Fibroblast of lung (primary cell): ENCODE data around the gene PFKFB4. TPM values are rescaled to one million over a fixed set of nuclear protein-coding genes. Genes with fewer than 3 reads are reported as not detected.

Experiments used
- DNase-seq, 2 donors: peaks; one replicate each; pipeline versions ENCODE4 v3.0.0 to v3.0.0-alpha.2; 2010; ENCODE audit warnings: low read depth in 2 of 2
- H2AFZ ChIP-seq: 2 replicates; pipeline ENCODE4 v1.5.1; 2012; ENCODE audit warnings: low read length, control low read depth, inconsistent platforms
- H3K27ac ChIP-seq: 2 replicates; pipeline ENCODE4 v1.5.1; 2011; ENCODE audit warnings: low read length, control low read depth; ENCODE audit not compliant: insufficient read depth
- H3K27me3 ChIP-seq: 2 replicates; pipeline ENCODE4 v1.5.1; 2011; ENCODE audit warnings: mild to moderate bottlenecking, low read length; ENCODE audit not compliant: control insufficient read depth, insufficient read depth
- H3K36me3 ChIP-seq: 2 replicates; pipeline ENCODE4 v1.5.1; 2011; ENCODE audit warnings: low read length; ENCODE audit not compliant: control insufficient read depth, insufficient read depth
- H3K4me1 ChIP-seq: 2 replicates; pipeline ENCODE4 v1.5.1; 2011; ENCODE audit warnings: low read length; ENCODE audit not compliant: control insufficient read depth, insufficient read depth; ENCODE audit errors: extremely low read depth
- H3K4me2 ChIP-seq: 2 replicates; pipeline ENCODE4 v1.5.1; 2011; ENCODE audit warnings: low read length, control low read depth; ENCODE audit not compliant: insufficient read depth; ENCODE audit errors: extremely low read depth
- H3K4me3 ChIP-seq, 4 experiments: fragments of 200-600 bp in 1 of 4; sonication (generic) in 1 of 4; replicated peaks in 1 of 4; 2 replicates each; pipeline ENCODE4 v1.5.1; 2011 to 2016; ENCODE audit warnings: low read length in 4 of 4, low read depth in 3 of 4, mild to moderate bottlenecking in 3 of 4, control low read depth in 2 of 4, inconsistent platforms in 1 of 4, mixed read lengths in 1 of 4; ENCODE audit not compliant: insufficient read depth in 1 of 4; ENCODE audit errors: control extremely low read depth in 1 of 4
- H3K79me2 ChIP-seq: 2 replicates; pipeline ENCODE4 v1.5.1; 2012; ENCODE audit warnings: mild to moderate bottlenecking, low read length, inconsistent platforms; ENCODE audit not compliant: control insufficient read depth, insufficient read depth
- H3K9ac ChIP-seq: 2 replicates; pipeline ENCODE4 v1.5.1; 2011; ENCODE audit warnings: mild to moderate bottlenecking, low read length, control low read depth; ENCODE audit not compliant: insufficient read depth
- H3K9me3 ChIP-seq: 2 replicates; pipeline ENCODE4 v1.5.1; 2012; ENCODE audit warnings: low read depth, low read length; ENCODE audit not compliant: control insufficient read depth, insufficient read depth
- H4K20me1 ChIP-seq: 2 replicates; pipeline ENCODE4 v1.5.1; 2011; ENCODE audit warnings: low read length; ENCODE audit not compliant: control insufficient read depth, insufficient read depth; ENCODE audit errors: extremely low read depth
- CTCF ChIP-seq, 2 donors: IDR thresholded peaks in 1 of 2; conservative IDR thresholded peaks in 1 of 2; 1 replicate in 1 of 2; 2 replicates in 1 of 2; pipeline ENCODE4 v1.5.1; 2011 to 2012; ENCODE audit warnings: low read length in 2 of 2, control low read depth in 1 of 2, inconsistent platforms in 1 of 2, low read depth in 1 of 2, mild to moderate bottlenecking in 1 of 2
- EZH2 ChIP-seq: IDR thresholded peaks from 2 replicates; pipeline ENCODE4 v1.5.1; 2012; ENCODE audit warnings: low read length, control low read depth, mild to moderate bottlenecking; ENCODE audit errors: missing control alignments
- polyA plus RNA-seq, 2 donors: library from polyadenylated mRNA; depleted of rRNA in 1 of 2; stranded (reverse) in 1 of 2; unstranded in 1 of 2; fragments of >200 nt; gene quantifications; 2 replicates each; pipeline ENCODE4 v1.2.1, GENCODE V29; 2011 to 2012; ENCODE audit warnings: missing spikeins in 1 of 2
- total RNA-seq: library from RNA; depleted of rRNA; stranded (reverse); fragments of >200 nt; gene quantifications from 2 replicates; pipeline ENCODE4 v1.2.1, GENCODE V29; 2014

The PFKFB4 gene
- total and polyA plus RNA-seq, 2 donors (not counting 1 experiment from before 2014, with no cell fraction given): 9.3 to 12.2 TPM

DNA sequence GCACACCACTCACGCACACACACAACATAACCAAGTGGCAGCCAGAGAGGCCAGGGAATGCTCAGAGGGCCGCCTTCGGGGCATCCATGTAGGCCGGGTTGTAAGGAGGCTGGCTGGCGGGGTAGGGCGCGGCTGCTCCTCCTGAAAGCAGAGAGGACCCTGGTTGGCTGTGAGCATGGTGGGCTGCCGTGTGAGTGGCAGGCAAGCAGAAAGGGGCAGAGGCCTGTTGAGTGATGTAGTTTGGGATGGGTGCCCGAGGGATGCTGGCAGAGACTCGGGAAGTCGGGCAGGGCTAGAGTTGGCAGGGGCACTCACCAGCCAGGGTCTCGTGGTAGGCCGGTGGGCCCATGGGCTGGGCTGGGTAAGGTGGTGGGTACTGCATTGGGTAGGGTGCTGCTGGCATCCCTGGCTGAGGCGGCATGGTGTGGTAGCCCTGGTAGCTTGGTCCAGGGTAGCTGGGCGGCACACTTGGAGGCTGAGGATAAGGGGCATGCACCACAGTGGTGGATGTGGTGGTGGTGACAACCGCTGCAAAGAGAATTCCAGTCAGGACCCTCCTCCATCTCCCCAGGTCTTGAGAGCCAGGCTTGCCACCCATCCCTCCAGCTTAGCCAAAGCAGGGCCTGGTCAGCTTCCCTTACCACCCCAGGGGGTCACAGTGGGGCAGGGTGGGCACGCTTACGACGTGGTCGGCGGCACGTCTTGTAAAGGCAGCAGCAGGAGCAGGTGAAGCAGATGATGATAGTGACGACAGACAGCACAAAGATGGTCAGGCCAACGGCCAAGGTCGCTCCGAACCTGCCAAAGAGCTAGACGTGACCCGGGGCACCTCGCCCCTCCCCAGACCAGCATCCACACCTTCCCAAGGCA, 87.3 kb downstream of the PFKFB4 start:
- H3K4me1 ChIP-seq: peaks cover 31% of the 10 kb centered on the region

GRCh38 chr3:48468329-48468731, 88.3 kb downstream of the PFKFB4 start:
- Histone ChIP-seq H3K27me3 (no peaks in the 10 kb centered on the region), H3K4me1 (peaks cover 31% of the 10 kb centered on the region), H3K4me2 (no peak overlapping the region), H3K79me2 (peaks cover 63% of the 10 kb centered on the region), H3K9me3 (no peaks in the 10 kb centered on the region), H3K4me3 (no peak overlapping the region), H3K36me3 (peaks cover 34% of the 10 kb centered on the region), H2AFZ (no peak overlapping the region), H4K20me1 (no peaks in the 10 kb centered on the region), H3K27ac (peak overlapping the region; percentile 20), H3K9ac (no peak overlapping the region)
- no peak for DNase-seq
- TF ChIP-seq CTCF (conservative IDR thresholded peaks at IDR 0.05 in 1 of 2, IDR thresholded peaks at IDR 0.05 in 1 of 2; ENCODE audit: low read depth in 1 of 2, low read length in 2 of 2) (no peak), EZH2 (no peak)

More for the DNA sequence above, 87.3 kb downstream of the PFKFB4 start:
- Histone ChIP-seq H3K4me3 (no peak overlapping the region), H3K36me3 (peaks cover 34% of the 10 kb centered on the region), H3K4me2 (no peak overlapping the region), H3K79me2 (peaks cover 63% of the 10 kb centered on the region), H3K9ac (no peak overlapping the region), H2AFZ (no peak overlapping the region), H3K27me3 (no peaks in the 10 kb centered on the region), H3K27ac (no peak overlapping the region), H3K9me3 (no peaks in the 10 kb centered on the region), H4K20me1 (no peaks in the 10 kb centered on the region)
- TF ChIP-seq EZH2 (no peak), CTCF (conservative IDR thresholded peaks at IDR 0.05 in 1 of 2, IDR thresholded peaks at IDR 0.05 in 1 of 2; ENCODE audit: low read depth in 1 of 2, low read length in 2 of 2) (no peak)
- DNase-seq: no peak

Other genes starting within 250 kb of the PFKFB4 start
- not detected in 2 replicates for gene SPINK8, start 223.1 kb downstream of the PFKFB4 start, total RNA-seq
- not detected in 2 replicates for gene SPINK8, start 223.1 kb downstream of the PFKFB4 start, polyA plus RNA-seq
- not detected in 2 replicates for gene FBXW12, start 184.6 kb downstream of the PFKFB4 start, total RNA-seq
- 0.05 and 0.06 TPM in 2 replicates for gene FBXW12, start 184.6 kb downstream of the PFKFB4 start, polyA plus RNA-seq
- gene PLXNB1, start 126.7 kb downstream of the PFKFB4 start, total RNA-seq: 37.2 and 44.6 TPM in 2 replicates
- 12.8 and 14.3 TPM in 2 replicates for gene PLXNB1, start 126.7 kb downstream of the PFKFB4 start, polyA plus RNA-seq
- 19.3 and 27.2 TPM in 2 replicates for gene CCDC51, start 116.7 kb downstream of the PFKFB4 start, total RNA-seq
- gene CCDC51, start 116.7 kb downstream of the PFKFB4 start, polyA plus RNA-seq: 11.9 and 14.8 TPM in 2 replicates
- gene TMA7, start 116.5 kb downstream of the PFKFB4 start, total RNA-seq: 305 and 306 TPM in 2 replicates
- 337 and 356 TPM in 2 replicates for gene TMA7, start 116.5 kb downstream of the PFKFB4 start, polyA plus RNA-seq
- 3.0 and 3.6 TPM in 2 replicates for gene ATRIP, start 110.1 kb downstream of the PFKFB4 start, total RNA-seq
- 5.0 and 7.0 TPM in 2 replicates for gene ATRIP, start 110.1 kb downstream of the PFKFB4 start, polyA plus RNA-seq
- gene SHISA5, start 52.6 kb downstream of the PFKFB4 start, total RNA-seq: 92.7 and 136 TPM in 2 replicates
- 139 and 172 TPM in 2 replicates for gene SHISA5, start 52.6 kb downstream of the PFKFB4 start, polyA plus RNA-seq
- gene UCN2, start 7.0 kb upstream of the PFKFB4 start, total RNA-seq: 0.26 and 0.66 TPM in 2 replicates
- gene UCN2, start 7.0 kb upstream of the PFKFB4 start, polyA plus RNA-seq: 0.07 and 0.27 TPM in 2 replicates
- gene COL7A1, start 38.5 kb upstream of the PFKFB4 start, total RNA-seq: 15.9 and 36.7 TPM in 2 replicates
- gene COL7A1, start 38.5 kb upstream of the PFKFB4 start, polyA plus RNA-seq: 3.4 and 3.6 TPM in 2 replicates
- gene UQCRC1, start 52.8 kb upstream of the PFKFB4 start, total RNA-seq: 294 and 366 TPM in 2 replicates
- gene UQCRC1, start 52.8 kb upstream of the PFKFB4 start, polyA plus RNA-seq: 226 and 289 TPM in 2 replicates
- gene TMEM89, start 65.0 kb upstream of the PFKFB4 start, total RNA-seq: not detected in 2 replicates
- not detected in 2 replicates for gene TMEM89, start 65.0 kb upstream of the PFKFB4 start, polyA plus RNA-seq
- 32.9 and 36.3 TPM in 2 replicates for gene SLC26A6, start 78.7 kb upstream of the PFKFB4 start, total RNA-seq
- gene SLC26A6, start 78.7 kb upstream of the PFKFB4 start, polyA plus RNA-seq: 13.3 and 20.9 TPM in 2 replicates
- gene CELSR3, start 106.1 kb upstream of the PFKFB4 start, total RNA-seq: 0.77 and 2.1 TPM in 2 replicates
- gene CELSR3, start 106.1 kb upstream of the PFKFB4 start, polyA plus RNA-seq: 0.34 and 0.44 TPM in 2 replicates
- gene NCKIPSD, start 129.1 kb upstream of the PFKFB4 start, total RNA-seq: 15.4 and 23.3 TPM in 2 replicates
- 14.6 and 19.6 TPM in 2 replicates for gene NCKIPSD, start 129.1 kb upstream of the PFKFB4 start, polyA plus RNA-seq
- gene IP6K2, start 160.4 kb upstream of the PFKFB4 start, total RNA-seq: 40.3 and 53.5 TPM in 2 replicates
- gene IP6K2, start 160.4 kb upstream of the PFKFB4 start, polyA plus RNA-seq: 58.9 and 64.1 TPM in 2 replicates